Effector memory CD8-positive, alpha-beta T cell (primary cell): ENCODE data around the gene MLEC.

Experiments
- ATAC-seq: fragments of 150-1000 bp; cut with Tn5 transposase; replicated peaks from 2 replicates; pipeline ENCODE4 v1.10.0; 2021; ENCODE audit warnings: mild to moderate bottlenecking, moderate library complexity
- DNase-seq, 3 experiments: peaks; one replicate each; pipeline ENCODE4 v3.0.0; 2021
- H3K27ac Mint-ChIP-seq, 2 donors: one replicate each; pipeline ENCODE4 v1.8.0; 2022; ENCODE audit warnings: mild to moderate bottlenecking in 2 of 2, mixed read lengths in 2 of 2, moderate library complexity in 2 of 2
- H3K27me3 Mint-ChIP-seq, 2 donors: one replicate each; pipeline ENCODE4 v1.8.0; 2022; ENCODE audit warnings: mixed read lengths in 2 of 2
- H3K36me3 Mint-ChIP-seq: one replicate; pipeline ENCODE4 v1.8.0; 2022; ENCODE audit warnings: mild to moderate bottlenecking, moderate library complexity, mixed read lengths; ENCODE audit not compliant: insufficient read depth
- H3K4me1 Mint-ChIP-seq, 2 donors: one replicate each; pipeline ENCODE4 v1.8.0; 2022; ENCODE audit warnings: low read depth in 2 of 2, mixed read lengths in 2 of 2
- H3K4me3 Mint-ChIP-seq, 2 donors: one replicate each; pipeline ENCODE4 v1.8.0; 2022; ENCODE audit warnings: mild to moderate bottlenecking in 2 of 2, mixed read lengths in 2 of 2, moderate library complexity in 2 of 2
- H3K9me3 Mint-ChIP-seq, 2 donors: one replicate each; pipeline ENCODE4 v1.8.0; 2022; ENCODE audit warnings: mixed read lengths in 2 of 2

Gene MLEC

GRCh38 chr12:120739821-120740613, 53.1 kb downstream of the MLEC start:
- peaks cover 0 to 3% of the 10 kb centered on the region in 2 donors for H3K4me1 Mint-ChIP-seq
- H3K27me3 Mint-ChIP-seq, result no peaks in the 10 kb centered on the region
- H3K27ac Mint-ChIP-seq, result peak overlapping the region in 1 of 2 donors; percentile 32
- H3K9me3 Mint-ChIP-seq, result no peaks in the 10 kb centered on the region
- H3K36me3 Mint-ChIP-seq, result no peaks in the 10 kb centered on the region
- no peak for DNase-seq
- no peak for ATAC-seq
- H3K4me3 Mint-ChIP-seq, result no peak overlapping the region

- H3K4me3 Mint-ChIP-seq, result no peak overlapping the region
- H3K9me3 Mint-ChIP-seq, result no peaks in the 10 kb centered on the region
- ATAC-seq, result no peak
- DNase-seq, result no peak
- no peaks in the 10 kb centered on the region for H3K36me3 Mint-ChIP-seq
- no peak overlapping the region for H3K27ac Mint-ChIP-seq
- peaks cover 0 to 3% of the 10 kb centered on the region in 2 donors for H3K4me1 Mint-ChIP-seq
- no peaks in the 10 kb centered on the region for H3K27me3 Mint-ChIP-seq
These were observed 53.9 kb downstream of the MLEC start for GRCh38 chr12:120740871-120741270.

- H3K27me3 Mint-ChIP-seq, result no peaks in the 10 kb centered on the region
These were observed 54.8 kb downstream of the MLEC start for GRCh38 chr12:120741476-120742421.

GRCh38 chr12:120744922-120745493, 58.1 kb downstream of the MLEC start:
- Mint-ChIP-seq H3K36me3 (no peaks in the 10 kb centered on the region), H3K9me3 (no peaks in the 10 kb centered on the region), H3K4me1 (peaks cover 0 to 5% of the 10 kb centered on the region in 2 donors), H3K4me3 (no peak overlapping the region), H3K27ac (no peak overlapping the region), H3K27me3 (no peaks in the 10 kb centered on the region)
- DNase-seq (no peak), ATAC-seq (no peak)

More at GRCh38 chr12:120741476-120742421, 54.8 kb downstream of the MLEC start:
- Mint-ChIP-seq H3K4me1 (no peaks in the 10 kb centered on the region), H3K27ac (peak overlapping the region in 1 of 2 donors; percentile 60), H3K9me3 (no peaks in the 10 kb centered on the region), H3K36me3 (no peaks in the 10 kb centered on the region), H3K4me3 (no peak overlapping the region)
- no peak for DNase-seq
- ATAC-seq, result no peak

- Mint-ChIP-seq H3K36me3 (peaks cover 2% of the 10 kb centered on the region), H3K27ac (no peak overlapping the region), H3K9me3 (no peaks in the 10 kb centered on the region), H3K4me1 (peaks cover 0 to 5% of the 10 kb centered on the region in 2 donors), H3K4me3 (no peak overlapping the region), H3K27me3 (no peaks in the 10 kb centered on the region)
- ATAC-seq (peak; percentile 57), DNase-seq (no peak)
These were observed 61.3 kb downstream of the MLEC start for GRCh38 chr12:120748242-120748641.

GRCh38 chr12:120749256-120749655, 62.3 kb downstream of the MLEC start:
- Mint-ChIP-seq H3K27ac (peak overlapping the region in 1 of 2 donors; percentile 42), H3K4me1 (peaks cover 0 to 5% of the 10 kb centered on the region in 2 donors), H3K36me3 (peaks cover 2% of the 10 kb centered on the region), H3K9me3 (no peaks in the 10 kb centered on the region), H3K4me3 (no peak overlapping the region), H3K27me3 (no peaks in the 10 kb centered on the region)
- DNase-seq, result no peak
- ATAC-seq, result no peak

GRCh38 chr12:120750806-120751205, 63.9 kb downstream of the MLEC start:
- DNase-seq, result no peak
- Mint-ChIP-seq H3K27ac (no peak overlapping the region), H3K4me1 (peaks cover 0 to 5% of the 10 kb centered on the region in 2 donors)

GRCh38 chr12:120751389-120751788, 64.4 kb downstream of the MLEC start:
- H3K36me3 Mint-ChIP-seq, result peaks cover 2% of the 10 kb centered on the region
- H3K9me3 Mint-ChIP-seq, result peaks cover 0 to 3% of the 10 kb centered on the region in 2 donors
- DNase-seq, result no peak
- no peak overlapping the region for H3K4me3 Mint-ChIP-seq
- H3K27ac Mint-ChIP-seq, result no peak overlapping the region
- ATAC-seq, result no peak
- peaks cover 0 to 10% of the 10 kb centered on the region in 2 donors for H3K27me3 Mint-ChIP-seq
- peaks cover 0 to 5% of the 10 kb centered on the region in 2 donors for H3K4me1 Mint-ChIP-seq

More at GRCh38 chr12:120750806-120751205, 63.9 kb downstream of the MLEC start:
- peaks cover 2% of the 10 kb centered on the region for H3K36me3 Mint-ChIP-seq
- peaks cover 0 to 3% of the 10 kb centered on the region in 2 donors for H3K9me3 Mint-ChIP-seq
- H3K27me3 Mint-ChIP-seq, result peaks cover 0 to 10% of the 10 kb centered on the region in 2 donors
- H3K4me3 Mint-ChIP-seq, result no peak overlapping the region
- no peak for ATAC-seq
